Measurements from ENCODE around the gene GALE. TPM values are rescaled to one million over a fixed set of nuclear protein-coding genes. Genes with fewer than 3 reads are reported as not detected.

The GALE gene
- total and polyA plus RNA-seq, 10 donors, result 19.0 to 47.1 (median 34.5) TPM

DNA sequence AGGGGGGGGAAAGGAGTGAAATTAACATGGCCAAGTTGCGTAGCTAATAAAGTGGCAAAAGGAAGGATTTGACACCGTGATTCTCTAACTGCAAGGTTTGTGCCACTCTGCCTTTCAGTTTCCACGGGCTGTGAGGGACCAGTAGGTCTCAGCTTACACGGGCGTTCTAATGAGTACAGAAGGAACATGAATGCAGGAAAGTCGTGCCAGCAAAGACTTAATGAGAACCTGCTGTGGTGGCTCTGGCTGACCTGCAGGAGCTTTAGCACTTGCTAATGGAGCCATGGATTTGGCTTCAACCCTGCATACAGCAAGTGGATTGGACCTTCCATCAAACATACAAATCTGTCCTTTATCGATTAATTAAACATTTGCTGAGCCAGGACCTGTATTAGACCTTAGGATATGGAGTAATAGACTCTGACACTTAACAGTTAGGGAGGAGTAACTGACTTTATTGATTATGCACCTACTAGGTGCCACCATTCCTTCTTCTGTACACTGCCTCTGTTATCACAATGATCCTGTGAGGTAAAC, 37.4 kb downstream of the GALE start:
- Histone ChIP-seq H3K4me3 (no peak overlapping the region), H3K27me3 (replicated peaks in 1 of 7) (no peaks in the 10 kb centered on the region), H3K36me3 (peaks cover 0 to 100% (median 42%) of the 10 kb centered on the region in 6 donors), H3K27ac (no peak overlapping the region), H3K9me3 (no peaks in the 10 kb centered on the region), H3K4me1 (peaks cover 0 to 9% (median 0%) of the 10 kb centered on the region in 6 donors)
- DNase-seq, result no peak
- WGBS, 5 donors, result 82 to 95% (median 92%) methylated on average over 7 of the region's 7 CpGs
- TF ChIP-seq, protein P1, sequence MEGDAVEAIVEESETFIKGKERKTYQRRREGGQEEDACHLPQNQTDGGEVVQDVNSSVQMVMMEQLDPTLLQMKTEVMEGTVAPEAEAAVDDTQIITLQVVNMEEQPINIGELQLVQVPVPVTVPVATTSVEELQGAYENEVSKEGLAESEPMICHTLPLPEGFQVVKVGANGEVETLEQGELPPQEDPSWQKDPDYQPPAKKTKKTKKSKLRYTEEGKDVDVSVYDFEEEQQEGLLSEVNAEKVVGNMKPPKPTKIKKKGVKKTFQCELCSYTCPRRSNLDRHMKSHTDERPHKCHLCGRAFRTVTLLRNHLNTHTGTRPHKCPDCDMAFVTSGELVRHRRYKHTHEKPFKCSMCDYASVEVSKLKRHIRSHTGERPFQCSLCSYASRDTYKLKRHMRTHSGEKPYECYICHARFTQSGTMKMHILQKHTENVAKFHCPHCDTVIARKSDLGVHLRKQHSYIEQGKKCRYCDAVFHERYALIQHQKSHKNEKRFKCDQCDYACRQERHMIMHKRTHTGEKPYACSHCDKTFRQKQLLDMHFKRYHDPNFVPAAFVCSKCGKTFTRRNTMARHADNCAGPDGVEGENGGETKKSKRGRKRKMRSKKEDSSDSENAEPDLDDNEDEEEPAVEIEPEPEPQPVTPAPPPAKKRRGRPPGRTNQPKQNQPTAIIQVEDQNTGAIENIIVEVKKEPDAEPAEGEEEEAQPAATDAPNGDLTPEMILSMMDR (IDR thresholded peaks at IDR 0.05 in 8 of 11, conservative IDR thresholded peaks at IDR 0.05 in 3 of 11), result no peak
- TF ChIP-seq POLR2A (IDR thresholded peaks at IDR 0.05), result no peak
- no peak for TF ChIP-seq POLR2AphosphoS5 (IDR thresholded peaks at IDR 0.05)
- intact Hi-C loops (cut with DNase I; ENCODE audit: low total_unique reads), result no loop called here

DNA sequence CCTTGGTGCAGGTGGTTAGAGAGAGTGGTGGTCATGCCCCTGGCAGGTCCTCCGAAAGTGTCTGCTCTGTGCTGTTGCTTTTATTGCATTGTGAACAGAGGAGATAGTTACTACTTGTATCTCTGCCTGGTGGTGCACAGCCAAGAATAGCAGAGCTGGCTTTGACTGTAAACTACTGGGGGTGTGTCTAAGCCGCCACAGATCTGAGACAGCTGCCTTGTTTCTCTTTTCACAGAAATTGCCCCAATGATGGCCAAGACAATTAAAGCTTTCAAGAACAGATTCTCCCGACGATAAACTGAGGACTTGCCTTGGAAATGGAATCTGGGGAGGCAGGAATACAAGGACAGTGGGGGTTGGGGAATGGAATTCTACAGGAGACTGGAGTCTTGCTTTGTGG, 41.3 kb downstream of the GALE start:
- peaks cover 0 to 9% (median 0%) of the 10 kb centered on the region in 6 donors for H3K4me1 ChIP-seq
- H3K9me3 ChIP-seq, result no peaks in the 10 kb centered on the region
- intact Hi-C loops (cut with DNase I; ENCODE audit: low total_unique reads), result no loop called here
- 68 to 83% (median 80%) methylated on average over 4 of the region's 4 CpGs for WGBS, 5 donors
- DNase-seq, result no peak
- H3K4me3 ChIP-seq, result no peak overlapping the region
- H3K36me3 ChIP-seq, result peaks cover 13 to 100% (median 78%) of the 10 kb centered on the region in 6 donors
- no peaks in the 10 kb centered on the region for H3K27me3 ChIP-seq (replicated peaks in 1 of 7)
- TF ChIP-seq POLR2AphosphoS5 (IDR thresholded peaks at IDR 0.05), result no peak
- TF ChIP-seq, protein P1 (IDR thresholded peaks at IDR 0.05 in 8 of 11, conservative IDR thresholded peaks at IDR 0.05 in 3 of 11), result no peak
- TF ChIP-seq POLR2A (IDR thresholded peaks at IDR 0.05), result no peak
- H3K27ac ChIP-seq, result no peak overlapping the region

DNA sequence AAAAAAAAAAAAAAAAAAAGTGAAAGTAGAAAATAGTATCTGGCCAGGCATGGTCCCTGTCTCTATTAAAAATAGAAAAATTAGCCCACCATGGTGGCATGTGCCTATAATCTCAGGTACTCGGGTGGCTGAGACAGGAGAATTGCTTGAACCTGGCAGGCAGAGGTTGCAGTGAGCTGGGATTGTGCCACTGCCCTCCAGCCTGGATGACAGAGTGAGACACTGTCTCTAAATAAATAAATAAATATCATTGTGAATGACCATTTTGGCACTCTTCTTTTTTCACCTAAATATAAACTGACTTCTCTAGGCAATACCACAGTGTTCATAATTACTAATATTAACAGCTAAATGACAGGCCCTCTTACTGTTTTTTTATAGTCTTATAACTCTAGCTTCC, 42.7 kb downstream of the GALE start:
- H3K27ac ChIP-seq, result no peak overlapping the region
- TF ChIP-seq POLR2AphosphoS5 (IDR thresholded peaks at IDR 0.05), result no peak
- TF ChIP-seq, protein P1 (IDR thresholded peaks at IDR 0.05 in 8 of 11, conservative IDR thresholded peaks at IDR 0.05 in 3 of 11), result no peak
- no peak for TF ChIP-seq POLR2A (IDR thresholded peaks at IDR 0.05)
- H3K36me3 ChIP-seq, result peaks cover 14 to 100% (median 91%) of the 10 kb centered on the region in 6 donors
- H3K4me3 ChIP-seq, result no peak overlapping the region
- H3K9me3 ChIP-seq, result no peaks in the 10 kb centered on the region
- intact Hi-C loops (cut with DNase I; ENCODE audit: low total_unique reads), result no loop called here
- no peaks in the 10 kb centered on the region for H3K4me1 ChIP-seq
- 90 to 96% (median 94%) methylated on average over 1 of the region's 1 CpG for WGBS, 5 donors
- DNase-seq, result no peak
- H3K27me3 ChIP-seq (replicated peaks in 1 of 7), result no peaks in the 10 kb centered on the region

DNA sequence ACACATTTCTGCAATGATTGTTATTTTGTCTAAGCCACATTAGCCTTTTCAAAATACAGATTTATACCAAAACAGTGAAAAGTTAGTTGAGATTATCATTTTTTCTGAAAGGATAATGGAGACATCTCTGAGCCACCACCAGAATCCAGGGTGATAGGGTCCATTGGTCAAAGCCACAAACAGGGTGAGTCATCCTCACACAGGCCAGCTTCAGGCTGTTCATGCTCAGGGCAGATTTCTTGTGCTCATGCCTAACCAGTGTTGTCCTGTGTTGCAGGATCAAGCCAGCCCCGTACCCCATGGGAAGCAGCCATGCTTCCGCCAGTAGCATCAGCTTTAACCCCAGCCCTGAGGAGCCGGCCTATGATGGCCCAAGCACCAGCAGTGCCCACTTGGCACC, 43.9 kb downstream of the GALE start:
- Histone ChIP-seq H3K4me1 (peaks cover 0 to 4% (median 0%) of the 10 kb centered on the region in 6 donors), H3K36me3 (peaks cover 14 to 100% (median 100%) of the 10 kb centered on the region in 6 donors), H3K4me3 (no peak overlapping the region), H3K9me3 (no peaks in the 10 kb centered on the region), H3K27ac (no peak overlapping the region), H3K27me3 (replicated peaks in 1 of 7) (no peaks in the 10 kb centered on the region)
- 90 to 100% (median 95%) methylated on average over 3 of the region's 3 CpGs for WGBS, 5 donors
- DNase-seq, result no peak
- intact Hi-C loops (cut with DNase I; ENCODE audit: low total_unique reads), result no loop called here
- TF ChIP-seq POLR2A (IDR thresholded peaks at IDR 0.05), result no peak
- TF ChIP-seq, protein P1 (IDR thresholded peaks at IDR 0.05 in 8 of 11, conservative IDR thresholded peaks at IDR 0.05 in 3 of 11), result no peak
